GM23248 (cell line): ENCODE results near the gene CAST.

ENCODE experiments used
- EZH2 ChIP-seq: fragments of 200-600 bp; sonication (generic); IDR thresholded peaks from 2 replicates; pipeline ENCODE4 v1.6.1; 2018; ENCODE audit warnings: antibody characterized with exemption, mild to moderate bottlenecking; ENCODE audit not compliant: insufficient read depth, poor library complexity, severe bottlenecking
- EZH2phosphoT487 ChIP-seq: fragments of 200-600 bp; sonication (generic); IDR thresholded peaks from 2 replicates; pipeline ENCODE4 v1.6.1; 2018; ENCODE audit warnings: antibody characterized with exemption, moderate library complexity, mild to moderate bottlenecking, low read depth; ENCODE audit not compliant: insufficient read depth

GRCh38 chr5:96709152-96709821 lies 47.1 kb downstream of the CAST start:
- no peak for TF ChIP-seq EZH2
- no peak for TF ChIP-seq EZH2phosphoT487
